ENCODE data around the gene POLR2J3.
"Not testable (repeated sequence)": the region's sequence is repeated elsewhere in the genome, so short reads cannot be mapped to it uniquely, and the experiment has no call there.

Gene POLR2J3

DNA sequence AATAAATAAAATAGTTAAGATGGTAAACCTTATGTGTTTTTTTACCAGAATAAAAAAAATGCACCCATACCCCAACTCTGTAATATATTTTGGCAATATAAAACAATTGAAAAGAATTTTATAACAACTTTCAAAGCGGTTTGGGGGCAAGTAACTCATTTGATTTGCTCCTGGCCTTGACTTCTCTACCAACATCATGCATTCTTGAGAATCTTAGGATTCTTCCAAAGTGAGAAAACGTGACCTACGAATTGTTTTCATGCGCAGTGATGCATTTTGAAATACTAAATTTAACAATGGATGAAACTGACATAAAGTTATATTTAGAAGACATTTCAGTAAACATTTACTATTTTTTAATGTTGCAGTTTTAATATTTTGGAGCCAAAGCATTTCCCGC, 51.6 kb downstream of the POLR2J3 start:
- DNase-seq (ENCODE audit: low read depth in 2 of 2): not testable (repeated sequence)

GRCh38 chr7:102517550-102518147, 54.7 kb downstream of the POLR2J3 start, which contains the start of gene RASA4B:
RASA4B (minus strand) TSS chr7:102517777; CDS start chr7:102517710, 67 bp downstream.
- not testable (repeated sequence) for DNase-seq (ENCODE audit: low read depth in 2 of 2)

Data from activated CD8-positive, alpha-beta memory T cell treated with anti-CD3 and anti-CD28 coated beads for 4 hours (primary cell).